Activated CD4-positive, CD25-positive, alpha-beta regulatory T cell treated with anti-CD3 and anti-CD28 coated beads, Interleukin-2, amount 50 U/mL, for 16 hours (primary cell): ENCODE data around the gene SPNS1.
A peak's percentile ranks its signal among the peaks of the same experiment; 100 is the strongest.
"Not testable (repeated sequence)": the region's sequence is repeated elsewhere in the genome, so short reads cannot be mapped to it uniquely, and the experiment has no call there.

Experiments used
- DNase-seq: peaks from one replicate; pipeline ENCODE4 v3.0.0-alpha.2; 2020; ENCODE audit warnings: low read depth, low spot score

SPNS1 gene

DNA sequence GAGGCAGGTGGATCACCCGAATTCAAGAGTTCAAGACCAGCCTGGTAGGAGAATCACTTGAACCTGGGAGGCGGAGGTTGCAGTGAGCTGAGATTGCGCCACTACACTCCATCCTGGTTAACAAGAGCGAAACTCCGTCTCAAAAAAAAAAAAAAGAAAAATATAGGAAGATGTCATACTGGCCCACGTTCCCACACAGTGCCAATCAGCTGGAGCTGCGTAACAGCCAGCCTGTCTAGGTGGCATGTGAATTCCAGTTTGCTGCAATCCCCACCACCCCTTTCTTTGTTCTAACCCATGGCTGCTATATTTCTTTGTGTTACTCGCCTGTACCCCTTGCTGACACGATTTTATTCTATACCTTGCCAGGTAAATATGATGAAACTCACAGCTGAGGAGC, 16.4 kb upstream of the SPNS1 start:
- no peak for DNase-seq

DNA sequence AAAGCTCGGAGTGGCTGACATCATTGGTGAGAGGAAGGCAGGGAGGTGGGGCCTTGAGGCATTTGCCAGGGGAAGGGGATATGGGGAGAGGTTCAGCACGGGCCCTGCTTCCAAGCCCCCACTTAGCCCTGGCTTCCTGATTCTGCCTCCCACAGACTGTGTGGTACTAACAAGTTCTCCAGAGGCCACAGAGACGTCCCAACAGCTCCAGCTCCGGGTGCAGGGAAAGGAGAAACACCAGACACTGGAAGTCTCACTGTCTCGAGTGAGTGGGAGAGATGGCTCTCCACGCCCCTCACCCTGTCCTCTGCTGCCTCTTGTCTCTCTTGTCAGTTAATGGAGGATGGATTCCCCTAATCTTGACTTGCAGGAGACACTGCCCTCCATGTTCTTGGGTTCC, 15.7 kb upstream of the SPNS1 start:
- no peak for DNase-seq

DNA sequence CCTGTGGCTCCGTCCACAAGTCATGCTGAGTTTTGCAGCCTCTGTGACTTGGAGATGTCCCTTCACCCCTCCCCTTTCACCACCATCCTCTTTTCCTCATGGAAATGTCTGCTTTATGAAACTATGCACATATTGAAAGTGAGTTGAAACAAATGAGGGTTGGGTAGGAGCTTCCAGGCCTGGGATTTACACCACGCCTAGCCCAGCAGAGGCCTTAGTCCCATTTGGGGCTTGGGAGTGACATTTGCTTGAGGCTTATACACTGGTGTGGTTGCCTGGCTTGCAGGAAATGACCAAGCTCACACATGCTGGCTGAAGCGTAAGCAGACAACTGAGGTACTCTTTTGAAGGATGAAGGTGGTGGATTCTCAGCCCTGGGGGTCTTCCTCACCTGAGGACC, 10.5 kb upstream of the SPNS1 start:
- DNase-seq = no peak

DNA sequence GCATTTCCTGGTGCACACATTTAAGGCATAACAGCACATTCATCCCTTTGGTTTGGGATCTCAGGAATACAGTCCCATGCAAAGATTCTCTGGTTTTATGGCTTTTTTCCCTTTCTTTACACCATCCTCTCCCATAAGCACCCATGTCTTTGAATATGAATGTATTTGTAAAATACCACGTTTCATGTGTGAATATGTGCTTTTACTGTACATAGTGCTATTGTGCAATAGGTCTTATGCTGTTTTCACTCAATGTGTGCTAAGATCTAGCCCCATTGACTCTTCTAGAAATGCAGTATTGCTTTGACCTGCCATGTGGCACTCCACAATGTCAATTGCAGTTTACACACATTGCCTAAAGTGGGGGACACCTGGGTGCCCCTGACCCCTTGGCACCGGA, 10.1 kb upstream of the SPNS1 start:
- DNase-seq = no peak

DNA sequence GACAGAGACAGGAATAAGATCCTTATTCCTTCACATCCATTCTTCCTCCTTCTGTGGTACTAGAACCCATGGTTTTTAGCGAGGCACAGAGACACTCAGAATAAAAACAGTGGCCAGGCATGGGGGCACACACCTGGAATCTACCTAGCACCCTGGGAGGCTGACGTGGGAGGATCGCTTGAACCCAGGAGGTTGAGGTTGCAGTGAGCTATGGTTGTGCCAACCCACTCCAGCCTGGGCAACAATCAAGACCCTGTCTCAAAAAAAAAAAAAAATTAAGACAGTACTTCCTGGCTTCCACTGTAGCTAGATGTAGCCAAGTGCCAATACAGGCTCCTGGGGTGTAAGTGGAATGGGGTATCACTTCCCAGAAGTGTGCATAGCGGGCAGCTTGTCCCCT, 7.4 kb upstream of the SPNS1 start:
- DNase-seq = no peak

DNA sequence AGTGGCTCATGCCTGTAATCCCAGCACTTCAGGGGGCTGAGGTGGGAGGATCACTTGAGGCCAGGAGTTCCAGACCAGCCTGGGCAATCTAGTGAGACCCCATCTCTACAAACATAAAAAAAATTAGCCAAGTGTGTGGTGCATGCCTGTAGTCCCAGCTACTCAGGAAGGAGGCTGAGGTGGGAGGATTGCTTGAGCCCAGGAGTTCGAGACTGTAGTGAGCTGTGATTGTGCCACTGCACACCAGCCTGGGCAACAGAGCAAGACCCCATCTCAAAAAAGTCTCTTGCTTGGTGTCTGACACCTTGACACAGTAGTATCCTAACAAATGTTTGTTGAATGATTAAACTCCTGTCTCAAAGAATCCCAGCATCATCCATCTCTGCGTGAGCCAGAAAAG, 4.9 kb upstream of the SPNS1 start:
- not testable (repeated sequence) for DNase-seq

DNA sequence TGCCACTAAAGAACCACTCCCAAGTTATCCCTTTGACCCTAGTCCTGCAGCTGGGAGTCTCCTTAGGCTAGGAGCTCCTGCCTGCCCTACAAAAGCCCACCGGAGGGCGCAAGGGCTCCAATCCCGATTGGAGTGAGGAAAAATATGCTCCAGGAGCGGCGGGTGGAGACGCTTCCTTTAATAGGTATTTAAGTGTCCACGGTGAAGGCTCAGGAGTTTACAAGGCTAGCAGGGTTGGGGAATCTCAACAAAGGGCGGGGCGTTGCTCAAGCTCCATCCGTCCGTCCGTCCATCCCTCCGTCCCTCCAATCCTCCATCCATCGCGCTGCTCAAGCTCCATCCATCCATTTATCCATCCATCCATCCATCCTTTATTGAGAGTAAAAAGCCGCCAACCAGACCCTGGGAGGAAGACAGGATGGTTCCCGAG, 556 bp upstream of the SPNS1 start:
- DNase-seq = no peak

DNA sequence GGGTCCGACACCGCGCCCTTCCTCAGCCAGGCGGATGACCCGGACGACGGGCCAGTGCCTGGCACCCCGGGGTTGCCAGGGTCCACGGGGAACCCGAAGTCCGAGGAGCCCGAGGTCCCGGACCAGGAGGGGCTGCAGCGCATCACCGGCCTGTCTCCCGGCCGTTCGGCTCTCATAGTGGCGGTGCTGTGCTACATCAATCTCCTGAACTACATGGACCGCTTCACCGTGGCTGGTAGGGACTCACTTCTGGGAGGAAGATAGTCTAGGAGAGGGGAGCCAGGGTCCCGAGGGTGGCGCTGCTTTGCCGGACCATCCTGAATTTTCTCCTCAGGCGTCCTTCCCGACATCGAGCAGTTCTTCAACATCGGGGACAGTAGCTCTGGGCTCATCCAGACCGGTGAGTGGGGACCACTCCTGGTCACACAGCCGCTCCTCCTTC, 601 bp downstream of the SPNS1 start:
- no peak for DNase-seq

DNA sequence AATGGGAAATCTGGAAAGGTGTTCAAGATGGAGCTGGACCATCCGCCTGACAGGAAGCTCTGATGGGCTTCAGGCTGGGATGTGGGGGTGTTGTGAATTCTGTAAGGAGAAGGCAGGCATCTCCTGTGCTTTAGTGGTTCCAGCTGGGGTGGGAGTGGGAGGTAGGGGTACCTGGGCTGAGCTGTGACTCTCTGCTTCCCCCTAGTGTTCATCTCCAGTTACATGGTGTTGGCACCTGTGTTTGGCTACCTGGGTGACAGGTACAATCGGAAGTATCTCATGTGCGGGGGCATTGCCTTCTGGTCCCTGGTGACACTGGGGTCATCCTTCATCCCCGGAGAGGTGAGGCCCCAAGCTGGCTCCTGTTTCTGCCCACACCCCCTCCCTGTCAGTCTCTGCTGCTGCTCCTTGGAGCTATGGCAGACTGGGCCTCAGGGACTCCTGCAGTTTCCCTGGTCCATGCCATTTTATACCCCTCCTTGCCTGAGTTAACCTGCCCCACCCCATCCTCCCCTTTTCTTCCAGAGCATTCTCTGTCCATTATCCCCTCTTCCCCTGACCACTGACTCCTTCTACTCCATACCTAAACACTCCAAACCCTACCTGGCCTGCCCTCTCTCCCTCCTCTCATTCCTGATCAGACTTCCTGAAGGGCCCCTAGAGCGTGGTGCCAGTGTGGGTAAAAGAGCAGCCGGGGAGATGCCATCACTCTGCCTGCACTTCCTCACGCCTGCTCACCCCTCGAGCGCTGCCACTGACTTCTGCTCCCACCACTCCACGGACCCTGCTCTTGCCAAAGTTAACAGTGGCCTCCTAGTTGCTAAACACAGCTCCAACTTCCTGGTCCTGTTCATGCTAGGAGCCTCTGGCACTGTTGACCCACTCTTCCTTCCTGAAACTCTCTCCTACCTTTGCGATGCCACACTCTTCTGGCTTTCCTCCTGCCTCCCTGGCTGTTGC, 3.4 kb downstream of the SPNS1 start:
- no peak for DNase-seq

DNA sequence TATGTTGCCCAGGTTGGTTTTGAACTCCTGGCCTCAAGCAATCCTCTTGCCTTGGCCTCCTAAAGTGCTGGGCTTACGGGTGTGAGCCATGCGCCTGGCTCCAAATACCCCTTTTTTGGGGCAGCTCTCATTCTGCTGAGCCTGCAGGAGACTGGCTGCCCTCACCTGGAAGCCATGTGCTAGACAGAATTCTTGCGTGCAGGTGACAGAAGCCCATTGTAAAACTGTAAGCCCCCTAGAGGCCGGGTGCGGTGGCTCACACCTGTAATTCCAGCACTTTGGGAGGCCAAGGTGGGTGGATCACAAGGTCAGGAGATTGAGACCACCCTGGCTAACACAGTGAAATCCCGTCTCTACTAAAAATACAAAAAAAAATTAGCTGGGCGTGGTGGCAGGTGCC, 5.8 kb downstream of the SPNS1 start:
- DNase-seq = not testable (repeated sequence)

DNA sequence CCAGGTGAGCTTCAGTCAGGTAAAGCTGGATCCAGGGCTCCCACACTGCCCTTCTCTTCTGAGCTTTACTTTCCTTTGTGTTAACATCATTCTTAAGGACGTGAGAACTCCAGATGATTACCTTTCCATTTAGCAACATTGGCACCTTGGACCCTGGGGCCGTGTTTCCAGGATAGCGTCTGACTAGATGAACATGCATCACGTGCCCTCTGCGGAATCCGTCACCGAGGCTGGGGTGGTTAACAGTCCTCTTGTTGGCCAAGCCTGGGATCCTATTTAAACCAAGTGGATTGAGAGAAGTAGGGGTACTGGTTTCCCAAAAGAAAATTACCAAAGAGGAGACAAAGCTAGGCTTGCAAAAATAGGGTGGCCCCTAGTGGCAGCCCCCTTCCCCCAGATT, 6.4 kb downstream of the SPNS1 start:
- DNase-seq = no peak

DNA sequence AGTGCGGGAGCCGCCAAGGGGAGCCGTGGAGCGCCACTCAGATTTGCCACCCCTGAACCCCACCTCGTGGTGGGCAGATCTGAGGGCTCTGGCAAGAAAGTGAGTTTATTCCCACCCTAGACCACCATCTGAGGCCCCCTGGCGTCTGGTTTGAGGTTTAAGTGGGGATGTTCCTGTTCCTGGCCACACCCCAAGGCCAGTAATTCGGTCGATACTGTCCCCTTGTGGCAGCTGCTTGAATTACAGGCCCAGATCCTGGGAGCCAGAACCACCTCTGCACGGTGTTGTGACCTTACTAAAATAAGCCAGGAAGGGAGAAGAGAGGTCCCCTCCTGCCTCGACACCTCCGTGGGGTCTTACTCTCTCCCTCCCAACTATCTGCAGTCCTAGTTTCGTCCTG, 6.9 kb downstream of the SPNS1 start:
- no peak for DNase-seq

DNA sequence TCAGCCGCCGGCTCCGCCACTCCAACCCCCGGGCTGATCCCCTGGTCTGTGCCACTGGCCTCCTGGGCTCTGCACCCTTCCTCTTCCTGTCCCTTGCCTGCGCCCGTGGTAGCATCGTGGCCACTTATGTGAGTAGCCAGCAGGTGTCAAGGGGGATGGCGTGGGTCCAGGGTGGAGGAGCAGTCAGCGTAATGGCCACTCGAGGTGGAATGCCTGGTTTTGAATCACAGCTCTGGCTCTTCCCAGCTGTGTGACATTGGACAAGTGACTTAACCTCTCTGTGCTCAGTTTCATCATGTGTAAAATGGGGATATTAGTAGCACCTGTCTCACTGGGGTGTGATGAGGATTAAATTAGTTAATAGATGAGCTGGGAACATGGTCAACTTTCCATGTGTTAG, 7.8 kb downstream of the SPNS1 start:
- no peak for DNase-seq

DNA sequence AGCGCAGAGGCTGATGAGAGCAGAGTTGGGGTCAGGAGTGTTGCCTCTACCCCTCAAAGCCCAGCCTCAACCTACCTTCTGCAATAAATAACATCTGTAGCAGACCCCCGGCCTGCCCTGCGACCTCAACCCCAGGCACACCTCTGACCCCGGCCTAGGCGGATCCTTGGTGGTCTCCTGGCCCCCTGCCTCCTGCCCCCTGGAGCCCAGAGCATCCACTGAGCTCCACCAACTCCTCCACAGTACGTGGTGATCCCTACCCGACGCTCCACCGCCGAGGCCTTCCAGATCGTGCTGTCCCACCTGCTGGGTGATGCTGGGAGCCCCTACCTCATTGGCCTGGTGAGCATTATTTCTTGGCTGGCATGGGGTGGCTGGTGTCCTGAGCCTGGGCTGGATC, 8.4 kb downstream of the SPNS1 start:
- DNase-seq = no peak

DNA sequence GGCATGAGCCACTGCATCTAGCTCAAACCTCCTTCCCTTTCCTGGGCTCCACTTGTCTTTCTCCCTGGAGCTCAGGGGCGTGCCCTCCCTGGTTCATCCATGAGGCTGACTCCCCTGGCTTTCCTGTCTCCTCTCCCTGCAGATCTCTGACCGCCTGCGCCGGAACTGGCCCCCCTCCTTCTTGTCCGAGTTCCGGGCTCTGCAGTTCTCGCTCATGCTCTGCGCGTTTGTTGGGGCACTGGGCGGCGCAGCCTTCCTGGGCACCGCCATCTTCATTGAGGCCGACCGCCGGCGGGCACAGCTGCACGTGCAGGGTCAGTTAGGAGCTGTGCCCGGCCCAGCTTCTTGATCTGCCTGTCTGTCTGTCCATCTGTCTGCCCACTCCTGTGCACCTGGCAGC, 9.1 kb downstream of the SPNS1 start:
- DNase-seq = no peak

DNA sequence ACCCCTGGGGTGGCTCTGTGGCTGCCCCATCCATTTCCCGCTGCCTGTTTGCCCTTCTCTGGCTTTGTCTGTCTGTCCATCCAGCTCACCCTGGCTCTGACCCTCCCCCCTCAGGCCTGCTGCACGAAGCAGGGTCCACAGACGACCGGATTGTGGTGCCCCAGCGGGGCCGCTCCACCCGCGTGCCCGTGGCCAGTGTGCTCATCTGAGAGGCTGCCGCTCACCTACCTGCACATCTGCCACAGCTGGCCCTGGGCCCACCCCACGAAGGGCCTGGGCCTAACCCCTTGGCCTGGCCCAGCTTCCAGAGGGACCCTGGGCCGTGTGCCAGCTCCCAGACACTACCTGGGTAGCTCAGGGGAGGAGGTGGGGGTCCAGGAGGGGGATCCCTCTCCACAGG, 9.5 kb downstream of the SPNS1 start:
- no peak for DNase-seq

DNA sequence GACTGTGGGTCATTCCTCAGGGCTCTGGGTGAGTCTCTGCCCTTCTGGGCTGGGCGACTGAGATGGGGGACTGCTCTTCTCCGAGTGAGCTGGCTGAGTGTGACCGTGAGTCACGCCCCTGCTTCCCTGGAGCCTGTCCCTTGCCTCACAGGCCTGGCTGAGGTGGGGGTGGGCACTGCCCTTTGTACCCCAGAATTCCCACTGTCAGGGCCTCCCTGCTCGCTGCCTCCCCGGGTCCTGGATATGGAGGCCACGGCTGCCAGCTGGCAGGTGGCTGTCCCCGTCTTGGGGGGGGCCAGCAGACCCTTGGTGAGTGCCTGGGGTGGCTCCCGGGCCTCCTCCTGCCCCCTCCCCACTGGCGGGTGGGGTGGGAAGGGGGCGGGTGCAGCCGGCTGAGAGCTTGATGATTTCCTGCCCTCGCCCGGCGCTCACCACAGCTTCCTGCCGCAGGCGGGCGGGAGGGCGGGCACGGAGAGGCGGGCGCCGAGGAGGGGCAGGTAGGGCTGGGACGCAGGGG, 10.1 kb downstream of the SPNS1 start, which contains the start of gene LAT:
LAT (plus strand) TSS at position 434 of the 517 bp plus-strand sequence. CDS start 366 bp downstream, outside the sequence.
- peak; percentile 61 for DNase-seq

DNA sequence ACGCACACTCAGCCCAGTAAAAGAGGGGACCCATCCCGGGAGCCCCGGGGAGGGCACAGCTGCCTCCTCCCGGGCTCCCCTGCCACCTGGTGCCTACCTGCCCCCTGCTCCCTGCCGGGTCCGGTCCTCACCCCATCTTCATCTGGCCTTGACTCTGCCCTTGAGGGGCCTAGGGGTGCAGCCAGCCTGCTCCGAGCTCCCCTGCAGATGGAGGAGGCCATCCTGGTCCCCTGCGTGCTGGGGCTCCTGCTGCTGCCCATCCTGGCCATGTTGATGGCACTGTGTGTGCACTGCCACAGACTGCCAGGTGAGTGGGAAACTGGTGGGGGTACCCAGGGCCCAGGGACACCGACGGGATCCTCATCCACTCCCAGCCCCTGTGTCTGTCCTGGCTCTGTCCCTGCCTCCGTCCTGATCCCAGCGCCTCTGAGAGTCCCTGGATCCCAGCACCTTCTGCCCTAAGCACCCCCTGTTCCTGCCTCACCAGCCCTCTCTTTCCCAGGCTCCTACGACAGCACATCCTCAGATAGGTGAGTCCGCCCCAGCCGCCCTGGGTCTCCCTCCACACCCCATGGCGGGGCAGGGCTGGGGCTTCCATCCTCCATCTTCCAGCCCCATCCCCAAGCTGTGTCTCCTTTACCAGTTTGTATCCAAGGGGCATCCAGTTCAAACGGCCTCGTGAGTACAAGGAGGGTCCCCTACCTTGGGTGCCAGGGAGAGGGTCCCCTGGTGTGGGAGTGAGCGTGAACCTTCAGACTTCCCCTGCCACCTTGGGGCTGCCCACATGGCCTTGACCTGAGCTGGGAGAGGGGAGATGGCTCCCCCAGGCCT, 10.8 kb downstream of the SPNS1 start:
- DNase-seq = no peak

DNA sequence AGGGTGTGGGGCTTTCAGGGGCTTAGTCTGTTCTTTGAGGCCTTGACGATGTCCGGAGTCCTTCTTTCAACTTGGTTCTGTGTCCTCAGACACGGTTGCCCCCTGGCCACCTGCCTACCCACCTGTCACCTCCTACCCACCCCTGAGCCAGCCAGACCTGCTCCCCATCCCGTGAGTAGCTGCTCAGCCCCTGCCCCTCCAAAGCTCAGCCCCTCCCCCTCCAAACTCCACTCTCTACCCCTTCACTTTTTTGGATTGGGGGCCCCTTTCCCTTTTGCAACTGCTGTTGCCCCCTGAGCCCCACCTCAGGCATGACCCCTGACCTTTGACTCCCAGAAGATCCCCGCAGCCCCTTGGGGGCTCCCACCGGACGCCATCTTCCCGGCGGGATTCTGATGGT, 11.5 kb downstream of the SPNS1 start:
- no peak for DNase-seq

DNA sequence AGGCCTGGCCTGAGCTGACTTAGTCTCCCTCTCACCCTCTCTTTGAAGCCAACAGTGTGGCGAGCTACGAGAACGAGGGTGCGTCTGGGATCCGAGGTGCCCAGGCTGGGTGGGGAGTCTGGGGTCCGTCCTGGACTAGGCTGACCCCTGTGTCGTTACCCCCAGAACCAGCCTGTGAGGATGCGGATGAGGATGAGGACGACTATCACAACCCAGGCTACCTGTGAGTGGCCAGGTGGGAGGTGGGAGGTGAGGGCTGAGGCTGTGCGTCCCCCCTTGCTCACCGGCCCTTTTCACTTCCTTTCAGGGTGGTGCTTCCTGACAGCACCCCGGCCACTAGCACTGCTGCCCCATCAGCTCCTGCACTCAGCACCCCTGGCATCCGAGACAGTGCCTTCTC, 11.9 kb downstream of the SPNS1 start:
- no peak for DNase-seq

DNA sequence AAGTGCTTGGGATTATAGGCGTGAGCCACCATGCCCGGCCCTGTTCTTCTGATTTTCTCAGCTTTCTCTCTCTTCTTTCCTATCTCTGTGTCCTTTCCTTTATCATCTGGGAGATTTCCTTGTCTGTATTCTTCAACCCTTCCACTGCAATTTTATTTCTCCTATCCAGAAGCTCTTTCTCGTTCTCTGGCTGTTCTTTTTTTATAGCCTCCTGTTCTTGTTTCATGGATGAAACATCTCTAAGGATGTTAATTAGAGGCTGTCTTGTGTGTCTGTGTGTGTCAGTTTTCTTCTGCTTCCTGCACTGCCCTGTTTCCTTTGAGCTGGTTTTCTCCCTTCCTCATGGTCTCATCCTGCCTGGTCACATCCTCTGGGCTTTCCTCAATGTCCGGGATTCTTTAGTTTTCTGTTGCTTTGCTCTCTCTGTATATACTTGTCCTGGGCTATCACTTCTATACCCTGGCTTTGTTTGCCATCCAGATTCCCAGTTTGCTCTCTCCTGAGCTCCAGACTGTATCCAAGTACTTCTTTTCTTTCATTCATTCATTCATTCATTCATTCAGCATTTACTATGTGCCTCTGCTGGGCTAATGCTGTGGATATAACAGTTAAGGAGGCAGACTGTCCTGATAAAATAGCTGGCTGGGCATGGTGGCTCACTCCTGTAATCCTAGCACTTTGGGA, 12.7 kb downstream of the SPNS1 start:
- no peak for DNase-seq

DNA sequence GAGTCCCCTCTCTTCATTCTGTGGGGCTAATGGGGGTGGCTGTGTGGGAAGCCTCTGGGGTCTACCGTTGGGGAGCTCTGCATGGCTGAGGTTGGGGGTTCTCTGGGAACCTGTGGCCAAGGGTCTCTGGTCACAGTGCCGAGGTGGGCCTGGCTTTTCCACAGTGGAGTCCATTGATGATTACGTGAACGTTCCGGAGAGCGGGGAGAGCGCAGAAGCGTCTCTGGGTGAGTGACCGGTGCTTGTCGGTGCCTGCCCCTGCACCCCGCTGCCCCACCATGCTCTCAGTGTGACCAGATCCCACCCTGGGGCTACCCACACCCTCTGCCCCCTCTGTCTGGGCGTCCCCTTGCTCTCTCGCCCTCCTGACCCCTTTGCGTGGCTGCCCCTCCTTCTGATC, 14.8 kb downstream of the SPNS1 start:
- no peak for DNase-seq
